Vagina (tissue), 2 donors: ENCODE results near the gene ATP1B3. TPM values are rescaled to one million over a fixed set of nuclear protein-coding genes. Genes with fewer than 3 reads are reported as not detected.
A peak's percentile ranks its signal among the peaks of the same experiment; 100 is the strongest.

Experiments used
- DNase-seq, 2 donors: peaks; one replicate each; pipeline ENCODE4 v3.0.0-alpha.2; 2017; ENCODE audit errors: extremely low spot score in 2 of 2
- H3K27ac ChIP-seq: fragments of 200-600 bp; sonication (generic); one replicate; pipeline ENCODE4 v1.5.1; 2019
- H3K27me3 ChIP-seq: fragments of 200-600 bp; sonication (generic); one replicate; pipeline ENCODE4 v1.5.1; 2019
- H3K36me3 ChIP-seq, 2 donors: fragments of 200-600 bp; sonication (generic); one replicate each; pipeline ENCODE4 v1.5.1; 2017 to 2019
- H3K4me1 ChIP-seq: fragments of 200-600 bp; sonication (generic); one replicate; pipeline ENCODE4 v1.5.1; 2019
- H3K4me3 ChIP-seq, 2 donors: fragments of 200-600 bp; sonication (generic); 1 replicate in 1 of 2; 2 replicates in 1 of 2; pipeline ENCODE4 v1.5.1; 2016 to 2019
- H3K9me3 ChIP-seq: fragments of 200-600 bp; sonication (generic); one replicate; pipeline ENCODE4 v1.5.1; 2019
- CTCF ChIP-seq, 3 experiments: fragments of 450-650 bp in 2 of 3; fragments of 200-600 bp in 1 of 3; sonication (generic) in 1 of 3; IDR thresholded peaks; one replicate each; pipeline ENCODE4 v1.5.1; 2017 to 2019; ENCODE audit warnings: antibody characterized with exemption in 3 of 3, mild to moderate bottlenecking in 2 of 3, moderate library complexity in 2 of 3
- POLR2A ChIP-seq, 2 donors: fragments of 450-650 bp; IDR thresholded peaks; one replicate each; pipeline ENCODE4 v1.6.1; 2017; ENCODE audit warnings: antibody characterized with exemption in 2 of 2, mild to moderate bottlenecking in 2 of 2, moderate library complexity in 2 of 2
- POLR2AphosphoS5 ChIP-seq, 2 donors: sonication (generic); formaldehyde crosslinking; IDR thresholded peaks; one replicate each; pipeline ENCODE4 v1.9.0; 2017; ENCODE audit warnings: antibody characterized with exemption in 2 of 2, mild to moderate bottlenecking in 2 of 2, low read depth in 1 of 2; ENCODE audit not compliant: insufficient read depth in 1 of 2
- intact Hi-C: fragments of 100-400 bp; cut with DNase I; formaldehyde crosslinking; loops from one replicate; pipeline ENCODE4 v1.15.1; 2023
- total RNA-seq: library from RNA; depleted of rRNA; stranded (reverse); fragments of >200 nt; gene quantifications from one replicate; pipeline ENCODE4 v1.2.3, GENCODE V29; 2016

Gene ATP1B3
- total RNA-seq, 1 donor from 2014 or later = 88.1 TPM

- no peaks in the 10 kb centered on the region for H3K9me3 ChIP-seq
- peaks cover 0 to 33% of the 10 kb centered on the region in 2 donors for H3K36me3 ChIP-seq
- H3K27ac ChIP-seq = no peak overlapping the region
- peak in 1 of 2 donors; percentile 75 for DNase-seq
- no peak overlapping the region for H3K4me3 ChIP-seq
- TF ChIP-seq POLR2AphosphoS5 (IDR thresholded peaks at IDR 0.05; ENCODE audit: insufficient read depth in 1 of 2, low read depth in 1 of 2) = peak in 1 of 2 donors; percentile 28
- TF ChIP-seq CTCF (IDR thresholded peaks at IDR 0.05) = no peak
- no peak for TF ChIP-seq POLR2A (IDR thresholded peaks at IDR 0.05)
- no peaks in the 10 kb centered on the region for H3K4me1 ChIP-seq
- no peaks in the 10 kb centered on the region for H3K27me3 ChIP-seq
- intact Hi-C loops = no loop called here
These were observed 50.5 kb downstream of the ATP1B3 start for GRCh38 chr3:141926929-141927328.

GRCh38 chr3:141928631-141929270, 52.3 kb downstream of the ATP1B3 start:
- H3K36me3 ChIP-seq = peaks cover 0 to 15% of the 10 kb centered on the region in 2 donors
- intact Hi-C loops = no loop called here
- TF ChIP-seq CTCF (IDR thresholded peaks at IDR 0.05) (no peak), POLR2AphosphoS5 (IDR thresholded peaks at IDR 0.05; ENCODE audit: insufficient read depth in 1 of 2, low read depth in 1 of 2) (peak in 1 of 2 donors; percentile 35), POLR2A (IDR thresholded peaks at IDR 0.05) (no peak)
- no peaks in the 10 kb centered on the region for H3K27me3 ChIP-seq
- H3K4me3 ChIP-seq = no peak overlapping the region
- DNase-seq = peak in 1 of 2 donors; percentile 84
- H3K27ac ChIP-seq = no peak overlapping the region
- H3K9me3 ChIP-seq = no peaks in the 10 kb centered on the region
- H3K4me1 ChIP-seq = no peaks in the 10 kb centered on the region

- no peaks in the 10 kb centered on the region for H3K4me1 ChIP-seq
These were observed 53.0 kb downstream of the ATP1B3 start for GRCh38 chr3:141929341-141929995.

GRCh38 chr3:141930801-141931200, 54.4 kb downstream of the ATP1B3 start:
- H3K27me3 ChIP-seq = no peaks in the 10 kb centered on the region
- H3K4me3 ChIP-seq = no peak overlapping the region
- H3K36me3 ChIP-seq = peaks cover 0 to 4% of the 10 kb centered on the region in 2 donors
- peak in 1 of 2 donors; percentile 83 for DNase-seq
- no peak for TF ChIP-seq CTCF (IDR thresholded peaks at IDR 0.05)
- no peak for TF ChIP-seq POLR2AphosphoS5 (IDR thresholded peaks at IDR 0.05; ENCODE audit: insufficient read depth in 1 of 2, low read depth in 1 of 2)
- no peak for TF ChIP-seq POLR2A (IDR thresholded peaks at IDR 0.05)
- no peaks in the 10 kb centered on the region for H3K9me3 ChIP-seq
- H3K27ac ChIP-seq = no peak overlapping the region
- no peaks in the 10 kb centered on the region for H3K4me1 ChIP-seq
- intact Hi-C loops = no loop called here

More at GRCh38 chr3:141929341-141929995, 53.0 kb downstream of the ATP1B3 start:
- intact Hi-C loops = no loop called here
- Histone ChIP-seq H3K4me3 (no peak overlapping the region), H3K36me3 (peaks cover 0 to 15% of the 10 kb centered on the region in 2 donors), H3K27ac (no peak overlapping the region), H3K9me3 (no peaks in the 10 kb centered on the region), H3K27me3 (no peaks in the 10 kb centered on the region)
- peak in 1 of 2 donors; percentile 83 for DNase-seq
- TF ChIP-seq POLR2AphosphoS5 (IDR thresholded peaks at IDR 0.05; ENCODE audit: insufficient read depth in 1 of 2, low read depth in 1 of 2) (no peak), CTCF (IDR thresholded peaks at IDR 0.05) (no peak), POLR2A (IDR thresholded peaks at IDR 0.05) (no peak)
